HCT116 (cell line): ENCODE results near the gene VWF. TPM values are rescaled to one million over a fixed set of nuclear protein-coding genes. Genes with fewer than 3 reads are reported as not detected.

Experiments used
- ATAC-seq: fragments of 200-7000 bp; cut with Tn5 transposase; 2 replicates; pipeline ENCODE4 v1.9.1; 2020; ENCODE audit warnings: mild to moderate bottlenecking, moderate library complexity
- BruUV-seq: library from RNA; stranded (reverse); fragments of 400-500 nt; replicated peaks from 2 replicates; lab custom pipeline; 2021; lab: Mats Ljungman, UMichigan
- CTCF ChIA-PET: fragments of 300-600 bp; sonication (Branson Sonifier 250); formaldehyde crosslinking; loops from one replicate; lab custom pipeline; 2021; ENCODE audit warnings: antibody characterized with exemption; lab: Charles Lee
- POLR2A ChIA-PET: fragments of 300-600, 350-600 bp; sonication (Branson Sonifier 250); formaldehyde crosslinking; loops from one replicate; lab custom pipeline; 2021; ENCODE audit warnings: antibody characterized with exemption; lab: Charles Lee
- RAD21 ChIA-PET, 2 experiments: fragments of 300-600 bp; sonication (Branson Sonifier 250); formaldehyde crosslinking; loops; one replicate each; lab custom pipeline; 2023; ENCODE audit warnings: low total read pairs in 2 of 2; ENCODE audit not compliant: uncharacterized antibody in 2 of 2, unreplicated experiment in 2 of 2, low non-redundant PET in 1 of 2; lab: Charles Lee
- DNase-seq: peaks from one replicate; pipeline ENCODE4 v3.0.0-alpha.2; 2010; ENCODE audit warnings: low read depth, low spot score
- H2AFZ ChIP-seq: fragments of 200-600 bp; shearing (Covaris generic), sonication (generic); 2 replicates; pipeline ENCODE4 v1.6.1; 2017; ENCODE audit warnings: low read depth, mixed run types, mixed read lengths, antibody characterized with exemption, low read length; ENCODE audit not compliant: poor library complexity, severe bottlenecking
- H3K27ac ChIP-seq: 2 replicates; pipeline ENCODE4 v1.5.1; 2012; ENCODE audit warnings: low read depth, low read length
- H3K27me3 ChIP-seq: fragments of 200-600 bp; sonication (generic); 2 replicates; pipeline ENCODE4 v1.6.1; 2016; ENCODE audit warnings: mixed run types, low read length, mixed read lengths; ENCODE audit not compliant: insufficient read depth
- H3K36me3 ChIP-seq, 2 experiments: fragments of 200-500 bp in 1 of 2; fragments of 200-600 bp in 1 of 2; sonication (Bioruptor generic) in 1 of 2; sonication (generic) in 1 of 2; 2 replicates each; pipeline versions ENCODE4 v1.5.1 to v1.6.1; 2014 to 2016; ENCODE audit warnings: low read length in 2 of 2, inconsistent platforms in 1 of 2, mixed read lengths in 1 of 2, mixed run types in 1 of 2; ENCODE audit not compliant: insufficient read depth in 2 of 2, control insufficient read depth in 1 of 2
- H3K4me1 ChIP-seq, 2 experiments: fragments of 200-600 bp in 1 of 2; sonication (generic) in 1 of 2; 2 replicates each; pipeline versions ENCODE4 v1.5.1 to v1.6.1; 2012 to 2017; ENCODE audit warnings: low read length in 2 of 2, inconsistent platforms in 1 of 2, mild to moderate bottlenecking in 1 of 2, mixed read lengths in 1 of 2, mixed run types in 1 of 2, moderate library complexity in 1 of 2; ENCODE audit not compliant: insufficient read depth in 2 of 2, control insufficient read depth in 1 of 2
- H3K4me2 ChIP-seq: fragments of 200-600 bp; sonication (generic); 2 replicates; pipeline ENCODE4 v1.6.1; 2017; ENCODE audit warnings: mixed run types, low read length, mixed read lengths
- H3K4me3 ChIP-seq, 2 experiments: fragments of 200-600 bp in 1 of 2; sonication (generic) in 1 of 2; replicated peaks in 1 of 2; 2 replicates each; pipeline ENCODE4 v1.5.1; 2011 to 2016; ENCODE audit warnings: low read length in 2 of 2, control low read depth in 1 of 2, low read depth in 1 of 2, mild to moderate bottlenecking in 1 of 2, mixed read lengths in 1 of 2, mixed run types in 1 of 2
- H3K79me2 ChIP-seq: fragments of 200-600 bp; sonication (generic); 2 replicates; pipeline ENCODE4 v1.6.1; 2017; ENCODE audit warnings: mild to moderate bottlenecking, mixed run types, low read length, moderate library complexity, mixed read lengths; ENCODE audit not compliant: insufficient read depth
- H3K9ac ChIP-seq: fragments of 200-600 bp; sonication (generic); 2 replicates; pipeline ENCODE4 v1.6.1; 2016; ENCODE audit warnings: low read length, mixed read lengths
- H3K9me2 ChIP-seq: fragments of 200-600 bp; sonication (generic), shearing (Covaris generic); 2 replicates; pipeline ENCODE4 v1.6.1; 2017; ENCODE audit warnings: mixed run types, mild to moderate bottlenecking, moderate library complexity; ENCODE audit not compliant: insufficient read depth
- H3K9me3 ChIP-seq, 2 experiments: fragments of 200-500 bp in 1 of 2; fragments of 200-600 bp in 1 of 2; sonication (Bioruptor generic) in 1 of 2; sonication (generic) in 1 of 2; 2 replicates each; pipeline ENCODE4 v1.6.1; 2014 to 2017; ENCODE audit warnings: low read length in 2 of 2, mixed read lengths in 2 of 2, inconsistent platforms in 1 of 2, low read depth in 1 of 2, mild to moderate bottlenecking in 1 of 2, mixed run types in 1 of 2, moderate library complexity in 1 of 2; ENCODE audit not compliant: control insufficient read depth in 1 of 2, insufficient read depth in 1 of 2
- H4K20me1 ChIP-seq: fragments of 200-600 bp; sonication (generic), shearing (Covaris generic); 2 replicates; pipeline ENCODE4 v1.6.1; 2017; ENCODE audit warnings: mixed run types, mild to moderate bottlenecking, moderate library complexity; ENCODE audit not compliant: insufficient read depth
- CBX3 ChIP-seq: IDR thresholded peaks from 2 replicates; pipeline ENCODE4 v1.6.1; 2012; ENCODE audit warnings: low read depth
- CEBPB ChIP-seq: IDR thresholded peaks from 2 replicates; pipeline ENCODE4 v1.6.1; 2012; ENCODE audit warnings: low read depth
- EGR1 ChIP-seq: IDR thresholded peaks from 2 replicates; pipeline ENCODE4 v1.6.1; 2012; ENCODE audit warnings: low read depth
- ELF1 ChIP-seq: IDR thresholded peaks from 2 replicates; pipeline ENCODE4 v1.6.1; 2012; ENCODE audit warnings: low read depth, borderline replicate concordance
- EZH2phosphoT487 ChIP-seq: fragments of 200-600 bp; IDR thresholded peaks from 2 replicates; pipeline ENCODE4 v1.6.1; 2018; ENCODE audit warnings: antibody characterized with exemption, borderline replicate concordance
- FOSL1 ChIP-seq: IDR thresholded peaks from 2 replicates; pipeline ENCODE4 v1.6.1; 2012; ENCODE audit warnings: low read depth
- MAX ChIP-seq: IDR thresholded peaks from 2 replicates; pipeline ENCODE4 v1.6.1; 2012
- POLR2A ChIP-seq: IDR thresholded peaks from 2 replicates; pipeline ENCODE4 v1.7.0; 2011; ENCODE audit warnings: borderline replicate concordance; ENCODE audit not compliant: insufficient read depth, insufficient read length; ENCODE audit errors: extremely low read depth
- POLR2AphosphoS5 ChIP-seq: IDR thresholded peaks from 2 replicates; pipeline ENCODE4 v1.6.1; 2011; ENCODE audit warnings: mild to moderate bottlenecking, low read depth, low read length, moderate library complexity
- RAD21 ChIP-seq: IDR thresholded peaks from 2 replicates; pipeline ENCODE4 v1.6.1; 2012; ENCODE audit warnings: low read depth, mild to moderate bottlenecking
- REST ChIP-seq: IDR thresholded peaks from 2 replicates; pipeline ENCODE4 v1.6.1; 2012; ENCODE audit warnings: low read depth
- SIN3A ChIP-seq: IDR thresholded peaks from 2 replicates; pipeline ENCODE4 v1.6.1; 2012; ENCODE audit warnings: low read depth
- SP1 ChIP-seq: IDR thresholded peaks from 2 replicates; pipeline ENCODE4 v1.6.1; 2012; ENCODE audit warnings: low read depth
- SRF ChIP-seq: IDR thresholded peaks from 2 replicates; pipeline ENCODE4 v1.6.1; 2012; ENCODE audit warnings: low read depth
- TCF7L2 ChIP-seq: IDR thresholded peaks from 2 replicates; pipeline ENCODE4 v1.7.0; 2011; ENCODE audit warnings: borderline replicate concordance, inconsistent platforms; ENCODE audit not compliant: insufficient read depth, insufficient read length; ENCODE audit errors: extremely low read depth
- YY1 ChIP-seq: IDR thresholded peaks from 2 replicates; pipeline ENCODE4 v1.6.1; 2011; ENCODE audit warnings: low read length, low read depth, moderate library complexity, mild to moderate bottlenecking; ENCODE audit not compliant: insufficient replicate concordance; ENCODE audit errors: extremely low read depth
- ZBTB33 ChIP-seq: IDR thresholded peaks from 2 replicates; pipeline ENCODE4 v1.6.1; 2011; ENCODE audit warnings: mild to moderate bottlenecking, low read length, moderate library complexity; ENCODE audit not compliant: insufficient replicate concordance; ENCODE audit errors: extremely low read depth
- ZFX ChIP-seq: fragments of 450-650 bp; IDR thresholded peaks from 2 replicates; pipeline ENCODE4 v1.6.1; 2017
- ZNF274 ChIP-seq: fragments of 200-500 bp; sonication (Bioruptor generic); IDR thresholded peaks from 2 replicates; pipeline ENCODE4 v1.6.1; 2014; ENCODE audit warnings: mild to moderate bottlenecking, low read depth, low read length, inconsistent platforms
- intact Hi-C: fragments of 100-400 bp; cut with micrococcal nuclease; formaldehyde crosslinking; loops from 2 replicates; pipeline ENCODE4 v1.10.0; 2022
- total RNA-seq: library from RNA; stranded (reverse); gene quantifications from one replicate; pipeline ENCODE4 v1.2.1, GENCODE V29; 2021; ENCODE audit not compliant: unreplicated experiment
- TF ChIP-seq, protein P1 (sequence below): IDR thresholded peaks from 2 replicates; pipeline ENCODE4 v1.6.1; 2012

VWF gene
- total RNA-seq, 1 experiment from 2014 or later = 0.57 TPM

DNA sequence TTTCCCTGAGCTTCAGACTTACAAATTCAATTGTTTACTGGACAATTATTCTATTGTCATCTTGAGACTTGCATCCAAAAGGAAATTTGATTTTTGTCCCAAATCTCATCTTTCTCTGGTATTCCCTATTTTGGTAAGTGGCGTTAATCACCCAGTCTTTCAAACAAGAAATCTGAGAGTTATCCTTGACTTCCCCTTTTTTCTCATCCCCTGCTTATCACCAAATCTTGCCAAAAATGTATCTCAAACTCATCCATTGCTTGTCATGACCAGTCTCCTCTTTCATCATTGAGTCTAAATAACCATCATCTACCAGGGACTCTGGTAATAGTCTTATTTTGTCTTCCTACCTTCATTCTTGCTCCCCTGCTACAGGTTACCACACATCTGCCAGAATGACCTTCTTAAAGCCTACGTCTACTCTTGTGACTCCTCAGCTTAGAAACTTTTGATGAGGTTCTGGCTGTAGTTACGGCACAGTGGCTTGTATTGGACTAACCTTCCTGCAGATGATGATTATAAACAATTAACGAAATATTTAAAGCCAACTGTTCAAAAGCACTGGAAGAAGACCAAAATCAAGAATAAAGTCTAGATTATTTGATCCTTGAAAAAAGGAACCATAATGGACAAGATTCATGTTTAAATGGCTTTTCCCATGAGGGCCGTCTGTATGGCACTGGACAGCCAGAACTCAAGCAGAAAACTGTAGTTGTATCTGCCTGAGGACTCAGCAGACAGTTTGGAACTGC lies 170.5 kb downstream of the VWF start (continued):
- TF ChIP-seq POLR2A (no peak), EGR1 (no peak), CEBPB (no peak), SP1 (no peak), ZFX (no peak), CBX3 (no peak)

GRCh38 chr12:5952031-5952430 lies 172.4 kb downstream of the VWF start:
- DNase-seq = no peak
- no peak for TF ChIP-seq REST
- TF ChIP-seq EZH2phosphoT487 = no peak
- TF ChIP-seq ELF1 = no peak
- TF ChIP-seq POLR2AphosphoS5 = no peak
- no peak for TF ChIP-seq CEBPB
- no peak for TF ChIP-seq TCF7L2
- TF ChIP-seq ZNF274 = no peak
- no peak for TF ChIP-seq RAD21
- TF ChIP-seq YY1 = no peak
- no peak for TF ChIP-seq MAX
- TF ChIP-seq, protein P1, sequence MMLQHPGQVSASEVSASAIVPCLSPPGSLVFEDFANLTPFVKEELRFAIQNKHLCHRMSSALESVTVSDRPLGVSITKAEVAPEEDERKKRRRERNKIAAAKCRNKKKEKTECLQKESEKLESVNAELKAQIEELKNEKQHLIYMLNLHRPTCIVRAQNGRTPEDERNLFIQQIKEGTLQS = no peak
- no peak for TF ChIP-seq FOSL1
- TF ChIP-seq ZBTB33 = no peak
- TF ChIP-seq SIN3A = no peak
- TF ChIP-seq SRF = no peak
- TF ChIP-seq EGR1 = no peak
- TF ChIP-seq, all 23 proteins: peak for 0
- ATAC-seq = no peak
- H3K4me3 ChIP-seq = no peak overlapping the region
- POLR2A ChIA-PET = no interaction called here
- H3K4me2 ChIP-seq = no peak overlapping the region
- no peaks in the 10 kb centered on the region for H3K9me3 ChIP-seq
- BruUV-seq = no TSS peak
- CTCF ChIA-PET = interaction anchor here (1.3 kb wide), 1 partner anchor 13 kb away, joined by 3 read pairs; no protein-coding TSS in a partner anchor
- H3K36me3 ChIP-seq = no peaks in the 10 kb centered on the region
- RAD21 ChIA-PET = no interaction called here
- H3K4me1 ChIP-seq = no peaks in the 10 kb centered on the region
- H3K9me2 ChIP-seq = no peaks in the 10 kb centered on the region
- H3K27ac ChIP-seq = no peak overlapping the region
- intact Hi-C loops = no loop called here
- peaks cover 18% of the 10 kb centered on the region; the same call in 1 of the 2 replicates for H3K27me3 ChIP-seq
- no peaks in the 10 kb centered on the region for H4K20me1 ChIP-seq
- H3K79me2 ChIP-seq = no peaks in the 10 kb centered on the region
- no peak overlapping the region for H2AFZ ChIP-seq
- H3K9ac ChIP-seq = no peak overlapping the region
